Measurements from ENCODE around the gene C11orf24. TPM values are rescaled to one million over a fixed set of nuclear protein-coding genes. Genes with fewer than 3 reads are reported as not detected.

The C11orf24 gene
- total and polyA plus RNA-seq, 9 of the 15 experiments (the other 6 are each of a cell fraction or from before 2014, with no cell fraction given): 2.0 to 65.2 (median 32.5) TPM

DNA sequence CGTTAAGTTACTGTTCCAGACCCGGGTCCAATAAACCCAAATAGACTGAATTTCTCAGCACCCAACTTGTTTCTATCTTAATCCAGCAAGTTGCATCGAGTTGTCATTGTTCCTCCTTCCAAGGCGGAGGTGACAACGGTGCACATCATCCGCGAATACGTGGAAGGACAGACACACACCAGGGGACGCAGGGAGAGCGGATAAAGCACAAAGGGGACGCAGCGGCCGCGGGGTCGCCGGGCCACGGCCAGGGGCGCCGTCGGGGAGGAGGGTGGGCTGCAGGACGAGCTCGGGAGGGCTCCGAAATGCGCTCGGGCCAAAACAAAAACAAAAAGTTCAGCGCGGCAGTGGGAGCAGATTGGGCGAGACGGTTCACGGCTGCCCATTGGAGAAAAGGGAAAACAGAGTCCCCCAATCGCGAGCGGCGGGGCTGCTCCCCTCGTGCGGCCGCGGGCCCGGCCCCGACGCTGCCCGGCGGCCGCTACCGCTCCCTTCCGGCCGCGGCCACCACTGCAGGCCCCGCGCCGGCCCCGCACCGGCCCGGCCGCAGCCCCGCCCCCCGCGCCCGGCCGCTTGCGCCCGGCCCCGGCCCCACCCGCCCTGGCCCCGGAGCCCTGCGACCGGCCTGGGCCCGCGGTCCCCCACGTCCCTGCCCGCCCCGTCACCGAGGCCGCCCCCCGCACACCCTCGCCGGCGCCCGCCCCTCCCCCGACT lies 59.2 kb downstream of the C11orf24 start (continued):
- TF ChIP-seq, protein P1, sequence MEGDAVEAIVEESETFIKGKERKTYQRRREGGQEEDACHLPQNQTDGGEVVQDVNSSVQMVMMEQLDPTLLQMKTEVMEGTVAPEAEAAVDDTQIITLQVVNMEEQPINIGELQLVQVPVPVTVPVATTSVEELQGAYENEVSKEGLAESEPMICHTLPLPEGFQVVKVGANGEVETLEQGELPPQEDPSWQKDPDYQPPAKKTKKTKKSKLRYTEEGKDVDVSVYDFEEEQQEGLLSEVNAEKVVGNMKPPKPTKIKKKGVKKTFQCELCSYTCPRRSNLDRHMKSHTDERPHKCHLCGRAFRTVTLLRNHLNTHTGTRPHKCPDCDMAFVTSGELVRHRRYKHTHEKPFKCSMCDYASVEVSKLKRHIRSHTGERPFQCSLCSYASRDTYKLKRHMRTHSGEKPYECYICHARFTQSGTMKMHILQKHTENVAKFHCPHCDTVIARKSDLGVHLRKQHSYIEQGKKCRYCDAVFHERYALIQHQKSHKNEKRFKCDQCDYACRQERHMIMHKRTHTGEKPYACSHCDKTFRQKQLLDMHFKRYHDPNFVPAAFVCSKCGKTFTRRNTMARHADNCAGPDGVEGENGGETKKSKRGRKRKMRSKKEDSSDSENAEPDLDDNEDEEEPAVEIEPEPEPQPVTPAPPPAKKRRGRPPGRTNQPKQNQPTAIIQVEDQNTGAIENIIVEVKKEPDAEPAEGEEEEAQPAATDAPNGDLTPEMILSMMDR (IDR thresholded peaks at IDR 0.05 in 2 of 3, conservative IDR thresholded peaks at IDR 0.05 in 1 of 3; ENCODE audit: insufficient read depth in 2 of 3, low read depth in 1 of 3, low read length in 3 of 3): peak; percentile 10 to 59 (median 42); a peak in 3 of 6 replicates
- TF ChIP-seq POLR2G (IDR thresholded peaks at IDR 0.05; ENCODE audit: low read depth, low read length) (peak; percentile 72), RBBP5 (IDR thresholded peaks at IDR 0.05; ENCODE audit: borderline replicate concordance, insufficient read depth, low read length, poor library complexity, severe bottlenecking) (peak; percentile 52), TAF1 (IDR thresholded peaks at IDR 0.05; ENCODE audit: control insufficient read depth, extremely low read depth, insufficient read depth, low read length, severe bottlenecking) (peak; percentile 8), CCNT2 (IDR thresholded peaks at IDR 0.05; ENCODE audit: borderline replicate concordance, extremely low read depth, insufficient read length, low read depth, low read length) (peak; percentile 68), CXXC5 (CRISPR knock-in tag; IDR thresholded peaks at IDR 0.05) (peak; percentile 63)
- TF ChIP-seq, protein P2, sequence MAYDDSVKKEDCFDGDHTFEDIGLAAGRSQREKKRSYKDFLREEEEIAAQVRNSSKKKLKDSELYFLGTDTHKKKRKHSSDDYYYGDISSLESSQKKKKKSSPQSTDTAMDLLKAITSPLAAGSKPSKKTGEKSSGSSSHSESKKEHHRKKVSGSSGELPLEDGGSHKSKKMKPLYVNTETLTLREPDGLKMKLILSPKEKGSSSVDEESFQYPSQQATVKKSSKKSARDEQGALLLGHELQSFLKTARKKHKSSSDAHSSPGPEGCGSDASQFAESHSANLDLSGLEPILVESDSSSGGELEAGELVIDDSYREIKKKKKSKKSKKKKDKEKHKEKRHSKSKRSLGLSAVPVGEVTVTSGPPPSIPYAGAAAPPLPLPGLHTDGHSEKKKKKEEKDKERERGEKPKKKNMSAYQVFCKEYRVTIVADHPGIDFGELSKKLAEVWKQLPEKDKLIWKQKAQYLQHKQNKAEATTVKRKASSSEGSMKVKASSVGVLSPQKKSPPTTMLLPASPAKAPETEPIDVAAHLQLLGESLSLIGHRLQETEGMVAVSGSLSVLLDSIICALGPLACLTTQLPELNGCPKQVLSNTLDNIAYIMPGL (CRISPR knock-in tag; IDR thresholded peaks at IDR 0.05): 0 out of 2 replicates have a peak, but pooled peaks have one; percentile 62
- TF ChIP-seq, protein P3, sequence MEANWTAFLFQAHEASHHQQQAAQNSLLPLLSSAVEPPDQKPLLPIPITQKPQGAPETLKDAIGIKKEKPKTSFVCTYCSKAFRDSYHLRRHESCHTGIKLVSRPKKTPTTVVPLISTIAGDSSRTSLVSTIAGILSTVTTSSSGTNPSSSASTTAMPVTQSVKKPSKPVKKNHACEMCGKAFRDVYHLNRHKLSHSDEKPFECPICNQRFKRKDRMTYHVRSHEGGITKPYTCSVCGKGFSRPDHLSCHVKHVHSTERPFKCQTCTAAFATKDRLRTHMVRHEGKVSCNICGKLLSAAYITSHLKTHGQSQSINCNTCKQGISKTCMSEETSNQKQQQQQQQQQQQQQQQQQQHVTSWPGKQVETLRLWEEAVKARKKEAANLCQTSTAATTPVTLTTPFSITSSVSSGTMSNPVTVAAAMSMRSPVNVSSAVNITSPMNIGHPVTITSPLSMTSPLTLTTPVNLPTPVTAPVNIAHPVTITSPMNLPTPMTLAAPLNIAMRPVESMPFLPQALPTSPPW (CRISPR knock-in tag; IDR thresholded peaks at IDR 0.05): peak; percentile 68
- TF ChIP-seq, protein P4, sequence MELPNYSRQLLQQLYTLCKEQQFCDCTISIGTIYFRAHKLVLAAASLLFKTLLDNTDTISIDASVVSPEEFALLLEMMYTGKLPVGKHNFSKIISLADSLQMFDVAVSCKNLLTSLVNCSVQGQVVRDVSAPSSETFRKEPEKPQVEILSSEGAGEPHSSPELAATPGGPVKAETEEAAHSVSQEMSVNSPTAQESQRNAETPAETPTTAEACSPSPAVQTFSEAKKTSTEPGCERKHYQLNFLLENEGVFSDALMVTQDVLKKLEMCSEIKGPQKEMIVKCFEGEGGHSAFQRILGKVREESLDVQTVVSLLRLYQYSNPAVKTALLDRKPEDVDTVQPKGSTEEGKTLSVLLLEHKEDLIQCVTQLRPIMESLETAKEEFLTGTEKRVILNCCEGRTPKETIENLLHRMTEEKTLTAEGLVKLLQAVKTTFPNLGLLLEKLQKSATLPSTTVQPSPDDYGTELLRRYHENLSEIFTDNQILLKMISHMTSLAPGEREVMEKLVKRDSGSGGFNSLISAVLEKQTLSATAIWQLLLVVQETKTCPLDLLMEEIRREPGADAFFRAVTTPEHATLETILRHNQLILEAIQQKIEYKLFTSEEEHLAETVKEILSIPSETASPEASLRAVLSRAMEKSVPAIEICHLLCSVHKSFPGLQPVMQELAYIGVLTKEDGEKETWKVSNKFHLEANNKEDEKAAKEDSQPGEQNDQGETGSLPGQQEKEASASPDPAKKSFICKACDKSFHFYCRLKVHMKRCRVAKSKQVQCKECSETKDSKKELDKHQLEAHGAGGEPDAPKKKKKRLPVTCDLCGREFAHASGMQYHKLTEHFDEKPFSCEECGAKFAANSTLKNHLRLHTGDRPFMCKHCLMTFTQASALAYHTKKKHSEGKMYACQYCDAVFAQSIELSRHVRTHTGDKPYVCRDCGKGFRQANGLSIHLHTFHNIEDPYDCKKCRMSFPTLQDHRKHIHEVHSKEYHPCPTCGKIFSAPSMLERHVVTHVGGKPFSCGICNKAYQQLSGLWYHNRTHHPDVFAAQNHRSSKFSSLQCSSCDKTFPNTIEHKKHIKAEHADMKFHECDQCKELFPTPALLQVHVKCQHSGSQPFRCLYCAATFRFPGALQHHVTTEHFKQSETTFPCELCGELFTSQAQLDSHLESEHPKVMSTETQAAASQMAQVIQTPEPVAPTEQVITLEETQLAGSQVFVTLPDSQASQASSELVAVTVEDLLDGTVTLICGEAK (IDR thresholded peaks at IDR 0.05): peak; percentile 51; the same call in 1 of the 2 replicates
- TF ChIP-seq, protein P4 (CRISPR knock-in tag; IDR thresholded peaks at IDR 0.05): no peak
